Stimulated activated CD8-positive, alpha-beta memory T cell treated with anti-CD3 and anti-CD28 coated beads, Interleukin-2, amount 100 ng/mL, for 1 hour (primary cell): ENCODE data around the gene RGS7BP.
"Not testable (repeated sequence)": the region's sequence is repeated elsewhere in the genome, so short reads cannot be mapped to it uniquely, and the experiment has no call there.

Experiments used
- DNase-seq, 2 donors: peaks; one replicate each; pipeline ENCODE4 v3.0.0-alpha.2; 2020; ENCODE audit warnings: low read depth in 2 of 2

The RGS7BP gene

DNA sequence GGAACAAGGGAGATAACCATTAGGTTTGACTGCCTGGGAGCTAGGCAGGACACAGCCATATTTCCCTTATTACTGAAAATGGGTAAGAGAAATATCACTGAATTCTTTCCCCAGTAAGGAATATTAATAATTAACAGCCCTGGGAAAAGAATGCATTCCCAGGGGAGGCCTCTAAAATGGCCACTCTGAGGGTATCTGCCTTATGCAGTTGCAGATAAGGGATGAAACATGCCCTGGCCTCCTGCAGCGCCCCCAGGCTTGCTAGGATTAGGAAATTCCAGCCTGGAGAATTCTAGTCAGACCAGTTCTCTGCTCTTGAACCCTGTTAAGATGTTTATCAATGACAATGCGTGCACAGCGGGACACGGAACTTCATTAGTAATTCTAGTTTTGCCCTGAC is 52.8 kb downstream of the RGS7BP start:
- DNase-seq, result not testable (repeated sequence)

DNA sequence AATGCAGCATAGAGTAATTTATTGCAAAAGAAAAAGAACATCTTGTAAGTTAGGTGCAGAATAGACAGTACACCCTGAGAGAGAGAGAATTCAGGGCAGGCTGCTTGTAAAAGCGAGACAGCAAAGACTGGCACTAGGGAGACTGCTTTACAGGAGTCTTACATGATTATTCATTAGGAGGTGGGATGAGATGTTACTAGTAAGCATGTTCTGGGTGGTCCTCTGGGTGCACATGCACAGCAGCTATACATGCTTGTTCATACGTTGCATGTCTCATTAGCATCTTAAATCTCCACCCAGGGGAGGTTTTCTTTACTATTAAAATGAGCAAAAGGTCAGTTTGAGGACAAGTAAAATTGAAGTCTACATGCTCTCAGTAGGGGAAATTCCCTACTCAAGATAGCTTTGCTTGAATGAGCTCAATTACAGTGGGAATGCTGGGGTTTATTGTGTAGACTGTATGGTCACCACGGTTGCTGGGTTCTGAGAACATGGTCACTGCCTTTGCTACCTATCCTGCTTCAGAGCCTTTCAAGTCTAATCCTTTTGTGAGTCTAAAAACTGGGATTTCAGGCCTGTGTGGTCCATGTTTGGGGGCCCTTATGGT is 60.6 kb downstream of the RGS7BP start:
- no peak for DNase-seq

- DNase-seq, result no peak
Observed at GRCh38 chr5:64569858-64570257, 64.0 kb downstream of the RGS7BP start.

DNA sequence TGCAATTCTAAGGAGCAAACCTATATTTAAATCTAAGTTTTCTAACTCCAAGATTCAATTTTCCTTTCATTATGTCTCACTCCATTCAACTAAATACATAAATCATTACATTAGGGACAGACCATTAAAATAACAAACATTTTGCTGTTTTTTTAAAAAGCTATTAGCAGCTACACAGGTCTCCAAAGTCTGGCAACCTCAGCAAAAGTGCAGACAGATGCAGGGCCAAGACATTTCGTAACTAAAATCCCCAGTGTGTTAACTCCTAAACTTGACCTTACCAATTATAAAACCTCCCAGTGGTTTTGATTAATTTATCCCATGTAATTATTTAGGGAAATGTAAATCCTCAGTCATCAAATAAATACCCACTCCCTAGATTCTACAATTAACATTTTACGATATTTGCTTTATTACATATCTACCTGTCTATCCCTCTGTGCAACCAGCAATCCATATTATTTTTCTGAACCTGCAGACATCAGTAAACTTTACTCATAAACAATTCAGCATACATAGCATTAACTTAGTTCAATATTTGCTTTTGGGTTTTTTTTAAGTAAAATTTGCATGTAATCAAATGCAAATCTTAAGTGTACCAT is 64.7 kb downstream of the RGS7BP start:
- DNase-seq, result no peak

- DNase-seq, result no peak
Observed at GRCh38 chr5:64575561-64575960, 69.7 kb downstream of the RGS7BP start.

- no peak for DNase-seq
Observed at GRCh38 chr5:64576250-64576649, 70.4 kb downstream of the RGS7BP start.

GRCh38 chr5:64585646-64586045 is 79.8 kb downstream of the RGS7BP start:
- DNase-seq, result no peak

DNA sequence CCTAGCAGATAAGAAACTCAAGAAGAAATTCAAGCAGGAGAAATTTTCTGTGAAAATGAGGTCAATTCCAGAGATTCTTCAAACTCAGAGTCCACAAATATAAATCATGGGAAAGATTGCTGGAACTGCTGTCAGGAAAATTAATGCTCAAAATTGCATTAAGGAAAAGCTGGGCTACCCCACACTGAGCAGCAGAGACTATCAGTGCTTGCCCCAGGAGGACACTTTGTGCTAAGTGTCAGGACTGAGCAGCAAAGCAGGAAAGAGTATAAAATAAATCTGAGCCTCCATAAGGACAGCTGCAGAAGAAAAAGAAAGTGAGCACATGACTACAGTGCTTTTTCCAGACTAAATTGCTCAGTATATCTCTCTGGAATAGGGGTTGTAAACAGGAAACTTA is 81.6 kb downstream of the RGS7BP start:
- DNase-seq, result no peak

GRCh38 chr5:64592730-64593341 is 87.0 kb downstream of the RGS7BP start:
- no peak for DNase-seq

DNA sequence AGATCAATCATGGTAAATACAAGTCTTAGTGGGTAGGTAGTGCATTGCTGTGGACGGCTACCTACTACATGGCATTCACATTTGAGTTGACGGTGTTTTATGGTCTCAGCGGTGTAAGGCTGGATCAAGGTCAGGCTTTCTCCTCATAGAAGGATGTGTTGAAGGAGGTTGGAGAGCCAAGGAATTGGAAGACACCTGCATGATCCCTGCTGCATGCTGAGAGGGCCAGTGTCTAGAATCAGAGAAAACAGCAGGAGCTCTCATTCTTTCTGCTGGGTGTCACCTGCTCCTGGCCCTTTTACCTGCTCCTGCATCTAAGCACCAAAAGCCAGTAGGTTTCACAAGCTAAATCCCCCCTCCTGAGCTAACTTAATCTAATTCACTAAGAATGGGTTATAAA is 88.2 kb downstream of the RGS7BP start:
- DNase-seq, result no peak

DNA sequence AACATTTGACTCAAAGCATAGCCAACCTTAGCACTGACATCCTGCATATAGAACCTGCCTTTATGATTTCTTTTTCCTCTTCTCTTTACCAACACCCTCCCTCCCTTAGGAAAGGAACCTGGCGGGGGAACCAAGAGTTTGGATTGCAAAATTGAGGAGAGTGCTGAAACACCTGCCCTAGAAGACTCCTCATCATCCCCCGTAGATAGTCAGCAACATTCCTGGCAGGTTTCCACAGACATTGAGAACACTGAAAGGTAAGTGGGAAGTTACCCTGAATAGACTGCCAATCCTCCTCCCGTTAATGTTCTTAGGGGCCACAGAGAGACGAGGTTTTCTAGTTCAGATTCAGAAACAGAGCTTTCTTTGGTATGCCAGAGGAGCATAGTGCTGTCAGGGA is 88.8 kb downstream of the RGS7BP start:
- no peak for DNase-seq

DNA sequence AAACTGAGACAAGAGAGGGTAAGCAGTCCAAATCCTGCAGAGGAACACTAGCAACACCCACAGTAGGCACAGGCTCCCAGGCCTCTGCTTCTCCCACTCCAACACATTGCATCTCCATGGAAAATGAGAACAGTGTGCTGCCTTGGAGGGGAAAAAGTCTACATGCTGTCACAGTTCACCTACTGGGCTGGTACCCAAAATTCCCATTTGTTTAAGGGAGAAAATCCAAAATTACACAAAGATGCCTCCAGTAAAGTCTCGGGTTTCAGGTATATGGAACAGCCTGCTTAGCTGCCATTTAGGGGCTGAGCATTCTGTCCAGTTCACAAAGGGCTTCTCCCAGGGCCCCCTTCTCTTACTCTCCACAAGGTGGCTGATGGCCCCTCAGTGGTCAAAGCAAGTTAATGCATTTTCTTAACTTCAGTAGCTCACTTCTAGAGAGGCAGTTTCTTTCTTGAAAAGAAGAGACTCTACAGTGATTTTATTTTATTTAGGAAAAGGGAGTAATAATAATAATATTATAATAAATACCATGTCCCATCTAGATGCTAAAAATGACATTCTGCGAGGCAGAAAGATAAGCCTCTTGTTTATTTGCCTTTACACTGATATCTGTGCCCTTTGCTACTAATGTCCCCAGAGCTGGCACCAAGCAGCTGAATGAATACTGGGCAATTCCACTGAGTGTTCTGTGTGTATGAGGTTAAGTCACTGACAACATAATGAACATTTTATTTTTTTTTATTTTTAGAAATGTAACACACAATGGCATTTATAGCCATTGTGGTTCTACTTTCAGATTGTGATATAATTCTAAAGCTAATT is 89.4 kb downstream of the RGS7BP start:
- DNase-seq, result no peak

- DNase-seq, result no peak
Observed at GRCh38 chr5:64599226-64599625, 93.4 kb downstream of the RGS7BP start.

DNA sequence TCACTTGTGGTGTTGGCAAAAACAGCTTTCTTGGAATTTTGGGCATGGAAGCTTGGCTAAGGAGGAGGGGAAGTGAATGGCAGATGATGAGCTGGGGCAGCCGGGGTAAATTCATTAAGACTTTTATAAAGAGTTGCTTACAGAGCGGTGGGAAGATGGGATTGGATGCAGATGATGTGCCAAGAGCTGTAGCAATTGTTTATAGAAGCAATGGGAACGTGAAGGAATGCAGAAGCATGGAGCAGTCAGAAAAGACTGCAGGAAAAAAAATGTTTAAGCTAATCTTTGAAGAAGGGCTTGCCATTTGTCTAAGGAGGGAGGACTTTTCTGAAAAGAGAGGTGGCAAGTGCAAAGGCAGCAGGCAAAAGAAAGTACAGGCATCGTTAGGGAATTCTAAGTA is 97.9 kb downstream of the RGS7BP start:
- no peak for DNase-seq

- DNase-seq, result no peak
Observed at GRCh38 chr5:64606926-64607325, 101.1 kb downstream of the RGS7BP start.

DNA sequence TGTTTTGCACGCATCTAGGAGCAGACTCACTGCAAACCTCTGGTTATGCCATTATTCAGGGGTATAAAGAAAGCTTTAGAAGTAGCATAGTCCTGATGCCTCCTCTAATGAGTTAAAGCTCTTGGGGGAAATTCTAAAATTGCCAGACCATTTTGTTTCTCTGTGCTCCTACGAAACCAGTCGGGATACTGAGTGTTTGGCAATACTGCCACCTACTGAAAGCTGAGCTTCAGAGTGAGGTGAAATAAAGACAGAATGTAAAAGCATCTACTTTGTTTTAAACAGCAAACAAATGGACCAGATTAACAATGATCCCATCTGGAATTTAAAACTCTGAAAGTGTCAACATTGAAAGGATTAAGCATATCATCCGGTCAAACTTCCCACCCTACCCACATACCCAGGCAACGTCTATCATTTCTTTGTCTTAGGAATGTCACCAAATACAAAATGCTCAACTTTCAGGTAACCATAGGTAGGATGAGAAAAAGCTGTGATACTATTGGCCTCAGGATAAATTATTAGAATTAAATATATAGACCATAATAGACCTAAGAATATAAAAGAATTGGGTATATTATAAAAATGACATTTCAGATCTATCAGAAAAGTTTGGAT is 106.6 kb downstream of the RGS7BP start:
- no peak for DNase-seq

GRCh38 chr5:64615895-64616294 is 110.1 kb downstream of the RGS7BP start:
- DNase-seq, result no peak

- no peak for DNase-seq
Observed at GRCh38 chr5:64619609-64620008, 113.8 kb downstream of the RGS7BP start.

DNA sequence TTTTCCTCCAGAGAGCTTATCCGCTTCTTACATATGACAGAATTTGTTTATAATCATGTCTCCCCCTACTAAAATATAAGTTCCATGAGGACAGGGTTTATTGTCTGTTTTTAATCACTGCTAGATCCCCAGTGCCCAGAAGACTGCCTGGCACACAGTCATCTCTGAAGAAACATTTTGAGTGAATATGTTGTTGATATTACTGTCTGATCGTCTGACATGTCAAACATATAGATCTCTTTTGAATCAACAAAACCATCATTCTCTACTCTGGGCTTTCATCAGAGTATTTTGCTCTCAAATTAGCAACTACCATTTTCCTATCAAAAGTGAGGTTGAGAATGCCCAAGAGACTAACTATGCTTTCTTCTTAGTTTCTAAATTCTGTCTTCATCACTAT is 117.2 kb downstream of the RGS7BP start:
- DNase-seq, result no peak

GRCh38 chr5:64625678-64626077 is 119.9 kb downstream of the RGS7BP start:
- no peak for DNase-seq

DNA sequence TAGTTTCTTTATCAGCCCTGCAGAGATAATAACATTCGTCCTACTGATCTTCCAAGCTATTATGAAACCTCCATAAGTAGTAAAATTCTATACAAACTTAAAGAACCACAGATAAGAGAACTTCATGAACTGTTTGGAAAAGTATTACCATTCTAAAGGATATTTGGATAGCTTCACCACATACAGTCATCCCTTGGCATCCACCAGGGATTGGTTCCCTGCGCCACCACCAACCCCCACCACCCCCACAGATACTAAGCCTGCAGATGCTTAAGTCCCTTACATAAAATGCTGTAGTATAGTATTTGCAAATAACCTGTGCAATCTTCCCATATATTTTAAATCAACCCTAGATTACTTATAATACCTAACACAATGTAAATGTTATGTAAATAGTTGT is 123.1 kb downstream of the RGS7BP start:
- no peak for DNase-seq

DNA sequence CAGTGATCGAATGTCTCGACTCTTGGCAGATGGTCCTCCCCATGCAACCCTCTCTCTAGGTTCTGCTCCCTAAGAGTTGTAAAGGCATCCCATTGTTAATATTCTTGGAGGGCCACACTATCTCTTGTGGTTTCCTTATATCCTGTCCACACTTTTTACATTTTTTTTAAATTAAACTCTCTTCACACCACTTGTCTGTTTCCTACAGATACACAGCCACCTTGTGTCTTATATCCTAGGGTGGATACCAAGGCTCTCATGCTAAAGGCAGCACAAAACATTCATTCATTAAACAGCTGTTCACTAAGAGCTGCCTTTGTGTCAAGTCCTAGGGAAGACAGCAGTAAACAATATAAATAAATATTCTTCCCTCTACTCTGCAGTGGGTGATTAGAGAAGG is 124.0 kb downstream of the RGS7BP start:
- DNase-seq, result no peak
